Esophagus muscularis mucosa (tissue), 4 donors: ENCODE data around the gene CTBP1.

Experiments
- EP300 ChIP-seq: sonication (generic); formaldehyde crosslinking; IDR thresholded peaks from one replicate; pipeline ENCODE4 v1.6.1; 2017; ENCODE audit warnings: antibody characterized with exemption
- POLR2A ChIP-seq: fragments of 450-650 bp; IDR thresholded peaks from one replicate; pipeline ENCODE4 v1.6.1; 2017; ENCODE audit warnings: antibody characterized with exemption, moderate library complexity, mild to moderate bottlenecking, low read depth
- POLR2AphosphoS5 ChIP-seq, 2 donors: sonication (generic); formaldehyde crosslinking; IDR thresholded peaks; one replicate each; pipeline ENCODE4 v1.6.1; 2017; ENCODE audit warnings: antibody characterized with exemption in 2 of 2
- TF ChIP-seq, protein P1 (sequence below), 3 experiments: fragments of 200-600 bp in 2 of 3; fragments of 450-650 bp in 1 of 3; sonication (generic) in 2 of 3; IDR thresholded peaks; one replicate each; pipeline ENCODE4 v1.5.1; 2017 to 2019; ENCODE audit warnings: antibody characterized with exemption in 3 of 3, mild to moderate bottlenecking in 2 of 3, moderate library complexity in 1 of 3

DNA sequence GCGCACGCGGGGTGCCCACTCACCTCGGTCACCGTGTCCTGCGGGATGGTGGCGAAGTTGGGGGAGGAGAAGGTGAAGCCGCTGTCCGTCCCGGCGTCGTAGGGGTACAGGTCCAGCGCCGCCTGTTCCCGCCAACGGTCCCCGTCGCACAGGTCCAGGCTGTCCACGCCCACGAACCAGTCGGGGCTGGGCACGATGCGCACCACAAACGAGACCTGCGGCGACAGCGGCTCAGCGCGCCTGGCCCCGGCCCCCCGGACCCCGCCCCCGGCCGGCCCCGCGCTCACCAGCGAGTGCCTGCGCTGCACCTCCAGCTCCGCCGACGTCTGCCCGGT lies 78.0 kb downstream of the CTBP1 start:
- TF ChIP-seq, protein P1, sequence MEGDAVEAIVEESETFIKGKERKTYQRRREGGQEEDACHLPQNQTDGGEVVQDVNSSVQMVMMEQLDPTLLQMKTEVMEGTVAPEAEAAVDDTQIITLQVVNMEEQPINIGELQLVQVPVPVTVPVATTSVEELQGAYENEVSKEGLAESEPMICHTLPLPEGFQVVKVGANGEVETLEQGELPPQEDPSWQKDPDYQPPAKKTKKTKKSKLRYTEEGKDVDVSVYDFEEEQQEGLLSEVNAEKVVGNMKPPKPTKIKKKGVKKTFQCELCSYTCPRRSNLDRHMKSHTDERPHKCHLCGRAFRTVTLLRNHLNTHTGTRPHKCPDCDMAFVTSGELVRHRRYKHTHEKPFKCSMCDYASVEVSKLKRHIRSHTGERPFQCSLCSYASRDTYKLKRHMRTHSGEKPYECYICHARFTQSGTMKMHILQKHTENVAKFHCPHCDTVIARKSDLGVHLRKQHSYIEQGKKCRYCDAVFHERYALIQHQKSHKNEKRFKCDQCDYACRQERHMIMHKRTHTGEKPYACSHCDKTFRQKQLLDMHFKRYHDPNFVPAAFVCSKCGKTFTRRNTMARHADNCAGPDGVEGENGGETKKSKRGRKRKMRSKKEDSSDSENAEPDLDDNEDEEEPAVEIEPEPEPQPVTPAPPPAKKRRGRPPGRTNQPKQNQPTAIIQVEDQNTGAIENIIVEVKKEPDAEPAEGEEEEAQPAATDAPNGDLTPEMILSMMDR (IDR thresholded peaks at IDR 0.05) = no peak
- TF ChIP-seq EP300 (no peak), POLR2A (no peak), POLR2AphosphoS5 (IDR thresholded peaks at IDR 0.05) (no peak)
